SU-DHL-6 (cell line): Measurements from ENCODE around the gene TPD52L1.

Experiments used
- CTCF ChIP-seq: fragments of 200-600 bp; sonication (generic); IDR thresholded peaks from one replicate; pipeline ENCODE4 v1.5.1; 2017; ENCODE audit warnings: antibody characterized with exemption, mild to moderate bottlenecking, low read length, moderate library complexity; ENCODE audit not compliant: insufficient read depth, poor library complexity, severe bottlenecking
- EZH2phosphoT487 ChIP-seq: fragments of 200-600 bp; sonication (generic), shearing (Covaris generic); conservative IDR thresholded peaks from 2 replicates; pipeline ENCODE4 v1.6.1; 2018; ENCODE audit warnings: mild to moderate bottlenecking, antibody characterized with exemption, low read length, moderate library complexity, mixed read lengths

DNA sequence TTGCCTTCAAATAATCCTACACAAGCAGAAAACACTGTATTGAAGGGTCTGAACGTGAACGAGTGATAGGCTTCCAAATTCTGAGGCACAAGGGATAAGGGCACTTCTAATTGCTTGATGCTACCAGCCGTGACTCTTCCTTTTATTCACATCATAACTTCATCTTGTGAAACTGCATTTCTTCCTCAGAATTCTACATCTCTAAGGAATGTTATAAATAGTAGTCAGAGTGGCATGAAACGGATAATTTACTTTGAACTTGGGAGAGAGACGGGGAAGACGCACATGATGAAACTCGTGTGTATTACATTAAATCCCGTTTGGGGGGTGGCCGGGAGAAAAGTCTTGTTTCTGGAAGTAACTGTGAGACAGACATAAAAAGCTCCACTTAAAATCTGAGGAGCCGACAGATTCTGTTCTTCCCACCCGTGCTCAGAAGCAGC is 147.4 kb downstream of the TPD52L1 start:
- TF ChIP-seq CTCF (no peak), EZH2phosphoT487 (no peak)
